Hematopoietic multipotent progenitor cell (in vitro differentiated cells): ENCODE results near the gene CATSPERZ. TPM values are rescaled to one million over a fixed set of nuclear protein-coding genes. Genes with fewer than 3 reads are reported as not detected.
A peak's percentile ranks its signal among the peaks of the same experiment; 100 is the strongest.

Experiments
- DNase-seq, 3 donors: peaks; one replicate each; pipeline ENCODE4 v3.0.0-alpha.2; 2011 to 2015; ENCODE audit warnings: low read depth in 2 of 3, low spot score in 2 of 3
- total RNA-seq: library from RNA; depleted of rRNA; stranded (reverse); fragments of >200 nt; gene quantifications from one replicate; pipeline ENCODE4 v1.2.3, GENCODE V29; 2012

CATSPERZ gene
- total RNA-seq, 1 donor: not detected

GRCh38 chr11:64284048-64284961, 15.9 kb upstream of the CATSPERZ start, which contains the start of gene BAD:
Gene BAD (minus strand): TSS chr11:64284665. CDS start chr11:64284368, 297 bp downstream.
- DNase-seq: peak; percentile 72 to 93 (median 88)

- peak; percentile 89 to 92 (median 90) for DNase-seq
These were observed 14.9 kb upstream of the CATSPERZ start, which contains the start of gene GPR137 for GRCh38 chr11:64284962-64285884. Gene GPR137 (plus strand): TSS chr11:64285848. CDS start chr11:64286525, 677 bp downstream.

GRCh38 chr11:64285885-64286800, 14.0 kb upstream of the CATSPERZ start:
- peak in 2 of 3 donors; percentile 45 to 50 for DNase-seq

GRCh38 chr11:64286801-64287159, 13.4 kb upstream of the CATSPERZ start:
- DNase-seq: no peak

- DNase-seq: no peak
These were observed 12.3 kb upstream of the CATSPERZ start for GRCh38 chr11:64287676-64288352.

GRCh38 chr11:64288353-64288750, 11.8 kb upstream of the CATSPERZ start:
- DNase-seq: no peak

- DNase-seq: no peak
These were observed 11.1 kb upstream of the CATSPERZ start for GRCh38 chr11:64289002-64289564.

- DNase-seq: no peak
These were observed 9.6 kb upstream of the CATSPERZ start for GRCh38 chr11:64290352-64291261.

GRCh38 chr11:64291262-64291751, 8.9 kb upstream of the CATSPERZ start, which contains the start of gene KCNK4:
Gene KCNK4 (plus strand): TSS chr11:64291302. CDS start chr11:64293019, 1,717 bp downstream.
- no peak for DNase-seq

GRCh38 chr11:64291752-64292459, 8.3 kb upstream of the CATSPERZ start:
- no peak for DNase-seq

GRCh38 chr11:64292460-64293254, 7.5 kb upstream of the CATSPERZ start:
- DNase-seq: peak in 1 of 3 donors; percentile 26

- DNase-seq: no peak
These were observed 5.4 kb upstream of the CATSPERZ start for GRCh38 chr11:64294774-64295173.

- no peak for DNase-seq
These were observed 4.4 kb upstream of the CATSPERZ start for GRCh38 chr11:64295760-64296159.

- no peak for DNase-seq
These were observed 3.9 kb upstream of the CATSPERZ start for GRCh38 chr11:64296236-64296635.

- DNase-seq: no peak
These were observed 3.1 kb upstream of the CATSPERZ start for GRCh38 chr11:64296830-64297698.
